Breast epithelium (tissue), 4 donors: ENCODE data around the gene ARHGEF10L. TPM values are rescaled to one million over a fixed set of nuclear protein-coding genes. Genes with fewer than 3 reads are reported as not detected.

Experiments
- DNase-seq, 2 donors: peaks; one replicate each; pipeline ENCODE4 v3.0.0-alpha.2; 2019; ENCODE audit warnings: low spot score in 2 of 2
- H3K27ac ChIP-seq, 2 donors: fragments of 200-600 bp; sonication (generic) in 1 of 2; one replicate each; pipeline ENCODE4 v1.5.1; 2016 to 2019; ENCODE audit warnings: mild to moderate bottlenecking in 1 of 2
- H3K27me3 ChIP-seq, 2 donors: fragments of 200-600 bp; sonication (generic) in 1 of 2; one replicate each; pipeline versions ENCODE4 v1.5.1 to v1.6.0; 2017 to 2019; ENCODE audit warnings: control low read depth in 1 of 2, mild to moderate bottlenecking in 1 of 2
- H3K36me3 ChIP-seq: fragments of 200-600 bp; one replicate; pipeline ENCODE4 v1.5.1; 2019
- H3K4me1 ChIP-seq, 2 donors: fragments of 200-600 bp; sonication (generic); one replicate each; pipeline ENCODE4 v1.5.1; 2016 to 2019; ENCODE audit warnings: control low read depth in 1 of 2
- H3K4me3 ChIP-seq, 3 donors: fragments of 200-600 bp; sonication (generic); 1 replicate in 2 of 3; 2 replicates in 1 of 3; pipeline ENCODE4 v1.5.1; 2016 to 2019; ENCODE audit warnings: mild to moderate bottlenecking in 3 of 3, moderate library complexity in 2 of 3
- H3K9me3 ChIP-seq, 2 donors: fragments of 200-600 bp; sonication (generic) in 1 of 2; one replicate each; pipeline ENCODE4 v1.5.1; 2016 to 2019; ENCODE audit warnings: control low read depth in 1 of 2
- POLR2A ChIP-seq: fragments of 450-650 bp; IDR thresholded peaks from one replicate; pipeline ENCODE4 v1.6.1; 2016; ENCODE audit warnings: antibody characterized with exemption, mild to moderate bottlenecking, moderate library complexity
- POLR2AphosphoS5 ChIP-seq, 3 donors: sonication (generic); formaldehyde crosslinking; IDR thresholded peaks; one replicate each; pipeline ENCODE4 v1.6.1; 2017; ENCODE audit warnings: antibody characterized with exemption in 3 of 3
- intact Hi-C: fragments of 100-400 bp; cut with DNase I; formaldehyde crosslinking; loops from one replicate; pipeline ENCODE4 v1.15.1; 2023; ENCODE audit warnings: low total_unique reads
- total RNA-seq, 3 donors: library from RNA; depleted of rRNA; stranded (reverse); fragments of >200 nt; gene quantifications; one replicate each; pipeline ENCODE4 v1.1.0, GENCODE V29; 2016
- TF ChIP-seq, protein P1 (sequence below), 3 donors: fragments of 450-650 bp; IDR thresholded peaks; one replicate each; pipeline ENCODE4 v1.5.1; 2016 to 2017; ENCODE audit warnings: antibody characterized with exemption in 3 of 3, mild to moderate bottlenecking in 3 of 3, moderate library complexity in 3 of 3

The ARHGEF10L gene
- total RNA-seq, 3 donors from 2014 or later = 36.7 to 51.4 (median 49.8) TPM

DNA sequence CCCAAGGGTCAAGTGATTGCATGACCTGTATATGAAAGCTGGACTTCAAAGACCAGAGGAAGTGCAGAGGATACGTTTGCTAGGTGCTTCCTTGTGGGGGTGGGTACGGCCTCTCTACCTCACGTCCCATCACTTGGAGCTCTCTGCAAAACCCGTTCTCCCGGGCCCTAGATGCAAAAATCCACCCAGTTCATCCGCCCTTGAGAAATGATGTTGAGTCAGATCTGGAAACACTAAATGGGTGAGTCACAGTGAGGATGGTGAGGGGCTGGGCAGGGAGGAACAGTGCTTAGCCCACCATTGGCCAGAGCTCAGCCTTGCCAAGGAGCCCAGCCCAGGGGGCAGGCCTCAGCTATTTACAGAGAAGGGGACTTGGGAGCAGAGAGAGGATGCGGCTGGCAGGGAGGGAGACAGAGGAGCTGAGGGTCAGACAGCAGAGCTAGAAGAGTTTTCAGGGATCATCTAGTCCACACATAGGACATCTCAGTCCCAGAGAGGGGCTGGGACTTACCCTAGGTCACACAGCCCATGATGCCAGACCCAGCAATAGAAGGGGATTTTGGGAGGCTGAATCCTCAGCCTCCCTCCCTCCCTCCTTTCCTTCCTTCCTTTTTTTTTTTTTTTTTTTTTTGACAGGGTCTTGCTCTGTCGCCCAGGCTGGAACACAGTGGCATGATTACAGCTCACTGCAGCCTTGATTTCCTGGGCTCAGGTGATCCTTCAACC is 14.6 kb downstream of the ARHGEF10L start:
- Histone ChIP-seq H3K4me1 (peaks cover 0 to 16% of the 10 kb centered on the region in 2 donors), H3K27ac (peak overlapping the region in 1 of 2 donors; percentile 14), H3K27me3 (no peaks in the 10 kb centered on the region), H3K9me3 (no peaks in the 10 kb centered on the region), H3K36me3 (no peaks in the 10 kb centered on the region), H3K4me3 (no peak overlapping the region)
- TF ChIP-seq POLR2A (no peak), POLR2AphosphoS5 (IDR thresholded peaks at IDR 0.05) (no peak)
- TF ChIP-seq, protein P1, sequence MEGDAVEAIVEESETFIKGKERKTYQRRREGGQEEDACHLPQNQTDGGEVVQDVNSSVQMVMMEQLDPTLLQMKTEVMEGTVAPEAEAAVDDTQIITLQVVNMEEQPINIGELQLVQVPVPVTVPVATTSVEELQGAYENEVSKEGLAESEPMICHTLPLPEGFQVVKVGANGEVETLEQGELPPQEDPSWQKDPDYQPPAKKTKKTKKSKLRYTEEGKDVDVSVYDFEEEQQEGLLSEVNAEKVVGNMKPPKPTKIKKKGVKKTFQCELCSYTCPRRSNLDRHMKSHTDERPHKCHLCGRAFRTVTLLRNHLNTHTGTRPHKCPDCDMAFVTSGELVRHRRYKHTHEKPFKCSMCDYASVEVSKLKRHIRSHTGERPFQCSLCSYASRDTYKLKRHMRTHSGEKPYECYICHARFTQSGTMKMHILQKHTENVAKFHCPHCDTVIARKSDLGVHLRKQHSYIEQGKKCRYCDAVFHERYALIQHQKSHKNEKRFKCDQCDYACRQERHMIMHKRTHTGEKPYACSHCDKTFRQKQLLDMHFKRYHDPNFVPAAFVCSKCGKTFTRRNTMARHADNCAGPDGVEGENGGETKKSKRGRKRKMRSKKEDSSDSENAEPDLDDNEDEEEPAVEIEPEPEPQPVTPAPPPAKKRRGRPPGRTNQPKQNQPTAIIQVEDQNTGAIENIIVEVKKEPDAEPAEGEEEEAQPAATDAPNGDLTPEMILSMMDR (IDR thresholded peaks at IDR 0.05) = no peak
- intact Hi-C loops = no loop called here
- DNase-seq = no peak

DNA sequence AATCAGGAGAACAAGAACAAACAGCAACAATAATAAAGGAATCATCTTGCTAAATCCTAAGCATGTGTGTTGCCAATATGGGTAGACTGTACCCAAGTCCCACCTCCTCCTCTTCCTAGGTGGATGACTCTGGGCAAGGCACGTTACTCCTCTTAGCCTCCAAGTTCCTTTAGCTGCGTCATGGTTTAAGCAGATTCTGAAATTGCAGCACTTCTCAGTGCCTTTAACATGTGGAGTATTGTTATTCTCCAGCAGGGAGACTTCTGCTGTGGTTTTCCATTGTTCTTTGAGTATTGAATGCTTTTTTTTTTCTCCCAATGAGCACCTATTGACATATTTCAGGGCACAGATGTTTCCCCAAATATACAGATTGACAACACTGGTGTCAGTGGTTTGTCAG is 15.5 kb downstream of the ARHGEF10L start:
- intact Hi-C loops = no loop called here
- Histone ChIP-seq H3K9me3 (no peaks in the 10 kb centered on the region), H3K27me3 (no peaks in the 10 kb centered on the region), H3K36me3 (no peaks in the 10 kb centered on the region), H3K4me3 (no peak overlapping the region), H3K4me1 (peaks cover 0 to 18% of the 10 kb centered on the region in 2 donors), H3K27ac (peak overlapping the region in 1 of 2 donors; percentile 17)
- no peak for TF ChIP-seq POLR2A
- TF ChIP-seq, protein P1 (IDR thresholded peaks at IDR 0.05) = no peak
- TF ChIP-seq POLR2AphosphoS5 (IDR thresholded peaks at IDR 0.05) = no peak
- no peak for DNase-seq

DNA sequence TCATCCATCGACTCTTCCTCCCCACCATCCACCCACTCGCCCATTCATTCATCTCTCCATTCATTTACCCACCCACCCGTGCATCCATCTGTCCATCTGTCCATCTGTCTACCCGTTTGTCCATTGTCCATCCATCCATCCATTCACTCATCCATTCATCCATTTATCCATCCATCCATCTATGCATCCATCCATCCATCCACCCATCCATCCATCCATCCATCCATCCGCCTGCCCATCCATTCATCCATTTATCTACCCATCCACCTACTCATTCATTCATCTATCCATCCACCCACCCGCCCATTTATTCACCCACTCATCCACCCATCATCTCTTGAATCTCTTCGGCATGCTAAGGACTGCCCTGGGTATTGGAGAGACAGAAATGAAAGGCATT is 18.5 kb downstream of the ARHGEF10L start:
- peaks cover 4 to 21% of the 10 kb centered on the region in 2 donors for H3K4me1 ChIP-seq
- no peak overlapping the region for H3K27ac ChIP-seq
- intact Hi-C loops = no loop called here
- no peaks in the 10 kb centered on the region for H3K36me3 ChIP-seq
- no peaks in the 10 kb centered on the region for H3K9me3 ChIP-seq
- no peak for DNase-seq
- TF ChIP-seq POLR2AphosphoS5 (IDR thresholded peaks at IDR 0.05) (no peak), POLR2A (no peak)
- TF ChIP-seq, protein P1 (IDR thresholded peaks at IDR 0.05) = no peak
- no peaks in the 10 kb centered on the region for H3K27me3 ChIP-seq
- H3K4me3 ChIP-seq = no peak overlapping the region

DNA sequence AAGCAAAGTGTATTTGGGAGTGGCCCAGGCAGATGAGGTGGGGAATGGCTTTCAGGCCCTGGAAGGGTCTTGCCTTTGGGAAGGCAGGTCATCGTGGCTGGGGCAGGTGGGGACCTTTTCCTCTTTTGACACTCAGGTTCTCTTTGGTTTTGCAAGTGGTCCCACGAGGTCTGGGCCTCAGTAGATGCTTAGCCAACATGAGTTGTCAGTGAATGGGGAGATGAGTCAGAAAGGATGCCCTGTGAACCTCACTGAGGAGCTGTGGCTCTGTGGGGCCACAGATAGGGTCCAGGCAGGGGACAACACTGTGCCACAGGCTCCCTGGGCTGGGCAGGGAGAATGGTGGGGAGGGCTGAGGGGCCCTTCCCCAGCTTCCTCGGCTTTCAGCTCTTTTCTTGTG is 19.0 kb downstream of the ARHGEF10L start:
- H3K4me1 ChIP-seq = peaks cover 4 to 21% of the 10 kb centered on the region in 2 donors
- intact Hi-C loops = no loop called here
- TF ChIP-seq, protein P1 (IDR thresholded peaks at IDR 0.05) = no peak
- TF ChIP-seq POLR2AphosphoS5 (IDR thresholded peaks at IDR 0.05) (no peak), POLR2A (no peak)

DNA sequence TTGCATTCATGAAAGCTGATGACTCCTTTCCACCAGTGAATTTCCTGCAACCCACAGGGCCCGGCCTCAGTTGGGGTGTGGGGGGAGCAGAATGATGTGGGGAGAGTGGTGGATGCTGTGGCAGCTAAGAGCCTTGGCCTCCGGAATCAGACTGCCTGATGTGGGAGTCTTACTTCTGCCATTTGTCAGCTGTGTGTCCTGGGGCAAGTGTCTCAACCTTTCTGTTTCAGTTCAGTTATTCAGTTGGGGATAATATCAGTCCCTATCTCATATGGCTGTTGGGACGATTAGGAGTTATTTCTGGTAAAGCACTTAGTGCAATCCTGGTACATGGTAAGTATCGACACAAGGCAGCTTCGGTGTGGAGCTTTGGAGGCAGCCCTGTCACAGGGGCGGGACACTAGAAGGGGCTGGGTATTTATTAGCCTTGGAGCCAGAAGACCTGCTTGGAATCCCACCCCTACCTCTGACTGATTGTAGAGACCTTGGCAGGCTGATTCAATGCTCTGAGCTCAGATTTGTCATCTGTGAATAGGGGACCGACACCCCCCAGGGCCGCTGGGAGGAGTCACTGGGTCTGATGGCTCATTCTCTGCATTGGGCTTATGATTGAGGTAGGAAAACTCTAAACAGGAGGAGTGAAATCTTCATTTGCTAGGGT is 19.6 kb downstream of the ARHGEF10L start:
- TF ChIP-seq, protein P1 (IDR thresholded peaks at IDR 0.05) = no peak
- TF ChIP-seq POLR2A = no peak
- TF ChIP-seq POLR2AphosphoS5 (IDR thresholded peaks at IDR 0.05) = no peak

More for the DNA sequence above, 19.0 kb downstream of the ARHGEF10L start:
- no peak for DNase-seq
- Histone ChIP-seq H3K27me3 (no peaks in the 10 kb centered on the region), H3K27ac (peak overlapping the region; percentile 78 to 79), H3K9me3 (no peaks in the 10 kb centered on the region), H3K36me3 (no peaks in the 10 kb centered on the region), H3K4me3 (no peak overlapping the region)

More for the DNA sequence above, 19.6 kb downstream of the ARHGEF10L start:
- Histone ChIP-seq H3K27ac (peak overlapping the region; percentile 78 to 79), H3K9me3 (no peaks in the 10 kb centered on the region), H3K27me3 (no peaks in the 10 kb centered on the region), H3K36me3 (no peaks in the 10 kb centered on the region), H3K4me3 (no peak overlapping the region), H3K4me1 (peaks cover 6 to 21% of the 10 kb centered on the region in 2 donors)
- DNase-seq = no peak
- intact Hi-C loops = no loop called here
